Measurements from ENCODE around the gene TAB2. TPM values are rescaled to one million over a fixed set of nuclear protein-coding genes. Genes with fewer than 3 reads are reported as not detected.
A peak's percentile ranks its signal among the peaks of the same experiment; 100 is the strongest.

TAB2 gene
- total RNA-seq, 1 experiment from 2014 or later, result 56.2 TPM

DNA sequence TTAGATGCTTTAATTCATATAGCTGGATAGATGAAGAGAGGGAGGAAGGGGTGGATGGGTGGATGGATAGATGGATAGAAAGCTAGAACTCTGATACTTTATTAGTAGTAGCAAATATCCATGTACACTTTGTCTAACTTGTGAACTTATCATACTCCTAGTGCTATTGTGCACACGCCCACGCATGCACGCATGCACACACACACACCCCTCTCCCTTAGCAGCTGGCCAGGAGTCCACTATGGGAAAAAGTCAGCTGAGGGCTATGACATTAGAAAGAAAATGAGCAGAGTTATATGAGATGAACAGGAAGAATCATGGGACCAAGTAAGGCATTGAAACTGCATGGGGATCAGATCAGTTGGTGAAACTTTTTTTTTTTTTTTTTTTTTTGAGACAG lies 28.6 kb downstream of the TAB2 start:
- Histone ChIP-seq H3K4me1 (ENCODE audit: insufficient read depth, low read length) (no peaks in the 10 kb centered on the region; the same call in 1 of the 2 replicates), H2BK12ac (ENCODE audit: insufficient read length, low read depth, low read length) (no peak overlapping the region), H3K23ac (ENCODE audit: insufficient read length, low read depth, low read length) (no peak overlapping the region), H3K14ac (ENCODE audit: insufficient read depth, low read length) (no peak overlapping the region), H3K4ac (ENCODE audit: low read depth, low read length) (no peak overlapping the region), H3K9ac (ENCODE audit: extremely low read depth, insufficient read length, low read length) (no peak overlapping the region), H4K5ac (ENCODE audit: insufficient read length, low read depth, low read length) (no peak overlapping the region), H2AK5ac (ENCODE audit: insufficient read length, low read length) (no peak overlapping the region), H3K56ac (ENCODE audit: insufficient read length, low read depth, low read length) (no peak overlapping the region), H3K23me2 (ENCODE audit: insufficient read length, low read depth, low read length, poor library complexity, severe bottlenecking) (no peaks in the 10 kb centered on the region), H2BK5ac (ENCODE audit: insufficient read length, low read length) (no peak overlapping the region), H4K8ac (replicated peaks; ENCODE audit: insufficient read length, low read depth, low read length) (no peak overlapping the region), H3K27me3 (ENCODE audit: insufficient read depth, low read length) (no peaks in the 10 kb centered on the region), H3K79me1 (ENCODE audit: insufficient read depth, low read depth, low read length, poor library complexity, severe bottlenecking) (peaks cover 9% of the 10 kb centered on the region), H3K4me2 (ENCODE audit: insufficient read depth, insufficient read length, low read length) (no peak overlapping the region), H2BK15ac (ENCODE audit: low read depth, low read length) (no peak overlapping the region), H3K79me2 (ENCODE audit: insufficient read depth, low read length) (peaks cover 11% of the 10 kb centered on the region; the same call in 1 of the 2 replicates), H2AFZ (ENCODE audit: low read length) (no peak overlapping the region), H4K91ac (ENCODE audit: insufficient read length, low read depth, low read length) (no peak overlapping the region), H3K18ac (ENCODE audit: insufficient read length, low read depth, low read length) (no peak overlapping the region), H2BK20ac (ENCODE audit: low read depth, low read length, poor library complexity, severe bottlenecking) (no peak overlapping the region), H2BK120ac (ENCODE audit: low read depth, low read length, poor library complexity, severe bottlenecking) (no peak overlapping the region), H3T11ph (ENCODE audit: low read length) (no peak overlapping the region), H3K9me3 (ENCODE audit: control insufficient read depth, low read depth, low read length) (no peaks in the 10 kb centered on the region), H3K27ac (ENCODE audit: insufficient read length, low read depth, low read length) (no peak overlapping the region), H4K20me1 (ENCODE audit: control insufficient read depth, insufficient read depth, insufficient read length) (no peaks in the 10 kb centered on the region)
- no peaks in the 10 kb centered on the region for H3K27me3 Mint-ChIP-seq (ENCODE audit: low read depth)
- TF ChIP-seq, protein P1, sequence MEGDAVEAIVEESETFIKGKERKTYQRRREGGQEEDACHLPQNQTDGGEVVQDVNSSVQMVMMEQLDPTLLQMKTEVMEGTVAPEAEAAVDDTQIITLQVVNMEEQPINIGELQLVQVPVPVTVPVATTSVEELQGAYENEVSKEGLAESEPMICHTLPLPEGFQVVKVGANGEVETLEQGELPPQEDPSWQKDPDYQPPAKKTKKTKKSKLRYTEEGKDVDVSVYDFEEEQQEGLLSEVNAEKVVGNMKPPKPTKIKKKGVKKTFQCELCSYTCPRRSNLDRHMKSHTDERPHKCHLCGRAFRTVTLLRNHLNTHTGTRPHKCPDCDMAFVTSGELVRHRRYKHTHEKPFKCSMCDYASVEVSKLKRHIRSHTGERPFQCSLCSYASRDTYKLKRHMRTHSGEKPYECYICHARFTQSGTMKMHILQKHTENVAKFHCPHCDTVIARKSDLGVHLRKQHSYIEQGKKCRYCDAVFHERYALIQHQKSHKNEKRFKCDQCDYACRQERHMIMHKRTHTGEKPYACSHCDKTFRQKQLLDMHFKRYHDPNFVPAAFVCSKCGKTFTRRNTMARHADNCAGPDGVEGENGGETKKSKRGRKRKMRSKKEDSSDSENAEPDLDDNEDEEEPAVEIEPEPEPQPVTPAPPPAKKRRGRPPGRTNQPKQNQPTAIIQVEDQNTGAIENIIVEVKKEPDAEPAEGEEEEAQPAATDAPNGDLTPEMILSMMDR (conservative IDR thresholded peaks at IDR 0.05), result no peak
- no peaks in the 10 kb centered on the region for H3K9me3 Mint-ChIP-seq
- H3K4me1 Mint-ChIP-seq, result peaks cover 8 to 15% of the 10 kb centered on the region in 2 experiments
- H3K27ac Mint-ChIP-seq, result peak overlapping the region in 1 of 3 experiments; percentile 71; a peak in 3 of 7 replicates
- H3K36me3 Mint-ChIP-seq (ENCODE audit: insufficient read depth in 1 of 3, low read depth in 3 of 3), result peaks cover 0 to 7% (median 5%) of the 10 kb centered on the region in 3 experiments; a peak in 6 of 7 replicates
- no CpG with 5 or more reads among the region's 3 CpGs for WGBS (ENCODE audit: extremely low coverage, insufficient read length, low lambda C conversion rate)
- H3K4me3 Mint-ChIP-seq, result no peak overlapping the region
- DNase-seq, result no peak
